ENCODE results near the gene CNOT3.
"Not testable (repeated sequence)": the region's sequence is repeated elsewhere in the genome, so short reads cannot be mapped to it uniquely, and the experiment has no call there.

The CNOT3 gene

DNA sequence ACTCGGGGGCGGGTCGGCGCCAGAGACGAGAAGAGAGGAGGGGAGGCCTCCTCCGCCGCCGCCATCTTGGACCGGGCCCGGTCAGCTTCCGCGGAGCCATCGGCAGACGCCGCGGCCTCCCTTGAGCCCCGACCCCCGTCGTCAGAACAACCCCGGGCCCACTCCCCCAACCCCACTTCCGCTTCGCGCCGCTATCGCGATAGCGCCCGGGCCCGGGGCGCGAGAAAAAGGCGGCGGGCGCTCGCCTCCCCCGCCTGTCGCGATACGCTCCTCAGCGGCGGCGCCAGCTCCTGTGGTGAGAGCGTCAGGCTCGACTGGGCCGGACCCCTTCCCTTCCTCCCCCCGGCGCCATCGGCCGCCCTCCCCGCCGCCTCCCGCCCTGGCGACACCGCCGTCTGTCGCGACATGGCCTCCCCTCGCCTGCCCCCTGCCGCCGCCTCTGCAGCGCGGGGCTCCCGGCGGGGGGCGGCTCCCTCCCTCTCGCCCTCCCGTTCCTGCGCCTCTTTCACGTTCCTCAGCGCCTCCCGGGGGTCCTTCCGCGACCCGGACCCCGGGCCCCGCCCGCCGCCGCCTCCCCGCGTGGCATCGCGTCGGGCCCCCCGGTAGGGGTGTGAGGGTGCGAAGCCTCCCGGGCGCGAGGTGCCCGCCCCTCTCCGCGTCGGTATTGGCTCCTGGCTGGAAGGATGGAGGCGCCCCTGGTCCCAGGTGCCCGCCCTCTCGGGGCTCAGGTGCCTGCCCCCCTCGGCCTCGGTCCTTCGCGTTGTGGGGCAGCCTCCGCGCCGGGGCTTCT lies at the start of gene CNOT3:
TSS of gene CNOT3 (plus strand) at position 64 of the 790 bp plus-strand sequence. CDS start 5,217 bp downstream, outside the sequence.
- DNase-seq (ENCODE audit: low read depth), result no peak

DNA sequence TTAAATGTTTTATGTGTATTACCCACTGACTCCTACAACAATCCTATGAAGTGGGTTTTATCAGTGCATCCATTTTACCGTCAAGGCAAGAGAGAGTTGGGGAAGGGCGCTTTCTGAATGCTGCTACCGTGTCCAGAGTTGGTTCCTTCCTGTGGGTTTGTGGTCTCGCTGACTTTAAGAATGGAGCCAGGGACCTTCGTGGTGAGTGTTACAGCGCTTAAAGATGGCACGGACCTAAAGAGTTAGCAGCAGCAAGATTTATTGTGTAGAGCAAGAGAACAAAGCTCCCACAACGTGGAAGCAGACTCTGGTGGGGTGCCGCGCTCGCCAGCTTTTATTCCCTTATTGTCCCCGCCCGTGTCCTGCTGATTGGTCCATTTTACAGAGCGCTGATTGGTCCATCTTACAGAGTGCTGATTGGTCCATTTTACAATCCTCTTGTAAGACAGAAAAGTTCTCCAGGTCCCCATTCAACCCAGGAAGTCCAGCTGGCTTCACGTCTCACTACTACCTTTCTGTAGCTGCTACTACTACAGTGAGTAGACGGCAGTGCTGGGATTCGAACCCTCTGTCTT lies 43.0 kb upstream of the CNOT3 start:
- DNase-seq (ENCODE audit: low read depth), result no peak

DNA sequence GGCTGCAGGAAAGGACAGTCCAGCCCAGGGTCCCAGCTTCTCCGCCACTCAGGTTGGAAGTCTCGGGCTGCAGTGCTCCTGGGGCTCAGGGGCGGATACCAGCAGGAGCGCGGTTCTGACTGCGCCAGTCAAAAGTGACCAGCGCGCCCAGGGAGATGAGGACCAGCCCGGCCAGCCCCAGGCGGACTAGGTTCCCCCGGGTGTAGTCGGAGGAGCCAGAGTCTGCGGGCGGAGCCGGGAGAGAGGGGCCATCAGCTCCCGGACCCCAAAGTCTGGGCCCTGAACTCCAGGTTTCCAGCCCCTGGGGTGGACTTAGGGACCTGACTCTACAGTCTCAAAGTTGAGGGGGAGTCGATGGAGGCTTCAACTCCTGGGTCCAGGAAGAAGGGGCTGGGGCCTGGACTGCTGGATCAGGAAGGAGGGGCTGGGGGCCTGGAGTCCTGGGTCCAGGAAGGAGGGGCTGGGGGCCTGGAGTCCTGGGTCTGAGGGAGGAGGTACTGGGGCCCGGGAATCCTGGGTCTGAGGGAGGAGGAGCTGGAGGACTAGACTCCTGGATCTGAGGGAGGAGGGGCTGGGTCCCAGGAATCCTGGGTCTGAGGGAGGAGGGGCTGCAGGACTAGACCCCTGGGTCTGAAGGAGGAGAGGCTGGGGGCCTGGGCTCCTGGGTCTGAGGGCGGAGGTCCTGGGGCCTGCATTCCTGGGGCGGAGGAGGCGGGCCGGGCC lies 42.3 kb upstream of the CNOT3 start:
- no peak for DNase-seq (ENCODE audit: low read depth)

DNA sequence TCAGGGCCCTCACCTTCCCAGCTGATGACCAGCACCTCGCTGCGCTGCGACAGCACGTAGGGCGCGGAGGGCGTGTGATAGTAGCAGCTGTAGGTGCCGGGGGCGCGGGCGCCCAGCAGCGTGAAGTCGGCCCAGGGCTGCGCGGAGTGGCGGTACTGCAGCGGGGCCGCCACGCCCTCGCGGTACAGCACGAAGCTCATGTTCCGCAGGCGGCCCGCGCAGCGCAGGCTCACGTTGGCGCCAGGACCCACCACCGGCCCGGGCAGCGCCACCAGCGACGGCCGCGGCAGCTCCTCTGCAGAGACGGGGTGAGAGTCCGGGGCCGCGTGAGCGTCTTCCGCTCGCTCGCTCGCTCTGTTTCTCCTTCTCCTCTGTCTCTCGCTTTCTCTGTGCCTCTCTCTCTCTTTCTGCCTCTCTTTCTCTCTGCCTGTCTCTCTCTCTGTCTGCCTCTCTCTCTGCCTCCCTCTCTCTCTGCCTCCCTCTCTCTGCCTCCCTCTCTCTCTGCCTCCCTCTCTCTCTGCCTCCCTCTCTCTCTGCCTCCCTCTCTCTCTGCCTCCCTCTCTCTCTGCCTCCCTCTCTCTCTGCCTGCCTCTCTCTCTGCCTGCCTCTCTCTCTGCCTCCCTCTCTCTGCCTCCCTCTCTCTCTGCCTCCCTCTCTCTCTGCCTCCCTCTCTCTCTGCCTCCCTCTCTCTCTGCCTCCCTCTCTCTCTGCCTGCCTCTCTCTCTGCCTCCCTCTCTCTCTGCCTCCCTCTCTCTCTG lies 41.5 kb upstream of the CNOT3 start:
- DNase-seq (ENCODE audit: low read depth), result peak; percentile 27

DNA sequence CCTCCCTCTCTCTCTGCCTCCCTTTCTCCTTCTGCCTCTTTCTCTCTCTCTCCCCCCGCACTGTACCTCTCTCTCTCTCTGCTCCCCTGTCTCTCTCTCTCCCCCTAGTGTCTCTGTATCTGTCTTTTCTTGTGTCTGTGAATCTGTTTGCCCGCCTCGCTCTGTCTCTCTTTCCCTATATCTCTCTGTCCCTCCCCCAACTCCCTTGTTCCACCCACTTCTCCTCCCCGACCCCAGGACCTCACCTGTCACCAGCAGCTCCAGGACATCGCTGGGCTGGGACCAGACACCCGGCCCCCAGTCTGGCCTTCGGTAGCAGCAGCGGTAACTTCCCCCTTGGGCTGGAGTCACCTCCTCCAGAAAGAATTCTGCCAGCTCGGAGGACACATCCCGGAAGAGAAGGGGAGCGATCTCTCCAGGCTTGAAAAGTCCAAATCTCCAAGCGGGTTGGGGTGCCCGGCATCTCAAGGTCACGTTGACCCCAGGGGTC lies 40.9 kb upstream of the CNOT3 start:
- no peak for DNase-seq (ENCODE audit: low read depth)

DNA sequence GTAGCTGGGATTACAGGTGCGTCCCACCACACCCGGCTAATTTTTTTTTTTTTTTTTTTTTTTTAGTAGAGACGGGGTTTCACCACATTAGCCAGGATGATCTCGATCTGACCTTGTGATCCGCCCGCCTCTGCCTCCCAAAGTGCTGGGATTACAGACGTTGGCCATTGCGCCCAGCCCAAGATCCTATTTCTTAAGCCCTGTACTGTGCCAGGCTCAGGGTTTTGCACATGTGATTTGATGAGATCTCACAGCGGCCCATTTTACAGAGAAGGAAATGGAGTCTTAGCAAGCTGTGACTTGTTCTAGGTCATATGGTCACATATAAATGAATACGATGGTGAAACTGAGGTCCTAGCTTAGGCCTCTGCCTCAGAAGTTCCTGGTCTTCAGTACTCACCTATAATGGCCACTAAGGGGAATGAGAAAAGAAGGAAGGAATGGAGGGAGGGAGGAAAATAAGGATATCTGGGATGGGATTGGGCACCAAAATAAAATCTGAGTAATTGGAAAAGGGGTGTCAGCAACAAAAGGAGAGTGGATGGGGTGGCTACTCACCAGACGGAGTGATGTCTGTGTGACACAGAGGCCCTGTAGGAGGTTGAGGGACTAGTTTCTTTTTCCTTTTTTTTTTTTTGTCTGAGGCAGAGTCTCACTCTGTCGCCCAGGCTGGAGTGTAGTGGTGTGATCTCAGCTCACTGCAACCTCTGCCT lies 38.2 kb upstream of the CNOT3 start:
- no peak for DNase-seq (ENCODE audit: low read depth)

DNA sequence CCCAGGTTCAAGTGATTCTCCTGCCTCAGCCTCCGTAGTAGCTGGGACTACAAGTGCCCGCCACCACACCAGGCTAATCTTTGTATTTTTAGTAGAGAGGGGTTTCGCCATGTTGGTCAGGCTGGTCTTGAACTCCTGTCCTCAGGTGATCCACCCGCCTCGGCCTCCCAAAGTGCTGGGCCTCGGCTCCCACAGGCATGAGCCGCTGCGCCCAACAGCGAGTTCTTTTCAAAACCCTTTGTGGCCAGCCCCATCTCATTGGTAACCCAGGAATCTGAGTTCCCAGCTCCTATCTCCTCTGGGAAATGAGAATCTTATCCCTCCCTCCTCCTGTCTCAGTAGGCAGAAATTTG lies 37.7 kb upstream of the CNOT3 start:
- DNase-seq (ENCODE audit: low read depth), result not testable (repeated sequence)

DNA sequence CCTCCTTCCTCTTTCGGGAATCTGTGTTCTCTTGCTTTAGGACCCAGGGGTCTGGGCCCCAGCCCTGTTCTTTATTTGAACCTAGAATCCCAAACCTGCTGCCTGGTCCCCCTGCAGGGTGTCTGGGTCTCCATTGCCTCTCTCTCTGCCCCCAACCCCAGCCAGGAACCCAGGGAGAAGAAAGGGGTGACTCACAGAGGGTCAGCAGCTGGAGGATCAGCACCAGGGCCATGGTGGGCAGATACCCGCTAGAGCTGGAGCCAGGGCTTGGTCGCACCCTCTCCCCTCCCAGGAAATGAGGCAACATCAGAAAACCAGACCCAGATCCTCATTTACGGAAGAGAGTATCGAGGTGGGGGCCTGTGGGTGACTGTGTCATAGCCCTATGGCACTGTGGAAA lies 37.0 kb upstream of the CNOT3 start, which contains the start of gene OSCAR:
TSS of gene OSCAR (minus strand) at position 243 of the 400 bp plus-strand sequence. CDS start at position 232, 11 bp downstream.
- no peak for DNase-seq (ENCODE audit: low read depth)

DNA sequence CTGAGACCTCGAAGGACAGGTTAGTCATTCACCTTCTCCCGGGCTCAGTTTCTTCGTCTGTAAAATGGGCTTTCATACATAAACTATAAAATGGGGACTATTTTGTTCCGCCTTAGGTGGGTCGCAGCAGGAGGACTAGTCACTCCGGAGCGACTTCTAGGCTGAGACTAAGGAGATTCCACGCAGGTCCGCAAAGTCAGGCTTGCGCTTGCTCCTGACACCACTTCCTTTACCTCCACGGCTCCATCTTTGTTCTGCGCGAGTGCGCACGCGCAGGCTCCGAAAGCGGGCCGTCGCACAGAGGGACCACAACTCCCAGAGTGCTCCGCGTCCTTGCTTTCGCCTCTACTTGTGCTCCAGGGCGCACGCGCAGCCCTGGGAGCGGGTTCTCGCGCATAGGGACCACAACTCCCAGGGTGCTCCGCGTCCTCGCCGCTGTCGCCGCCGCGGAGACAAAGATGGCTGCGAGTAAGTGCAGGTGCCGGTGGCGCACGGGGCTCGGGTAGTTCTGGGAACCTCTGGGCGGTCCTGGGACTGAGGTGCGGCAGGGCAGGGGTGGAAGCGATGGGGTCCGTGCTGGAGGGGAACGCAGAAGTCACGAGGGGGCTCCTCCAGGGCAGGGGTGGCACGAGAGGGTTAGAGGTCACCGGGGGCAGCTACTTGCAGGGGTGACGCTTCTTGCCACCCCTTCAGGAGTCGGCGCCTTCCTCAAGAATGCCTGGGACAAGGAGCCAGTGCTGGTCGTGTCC lies 35.0 kb upstream of the CNOT3 start, which contains the start of gene NDUFA3:
TSS of gene NDUFA3 (plus strand) at position 435 of the 749 bp plus-strand sequence. CDS start at position 459, 24 bp downstream.
- peak; percentile 96 for DNase-seq (ENCODE audit: low read depth)

DNA sequence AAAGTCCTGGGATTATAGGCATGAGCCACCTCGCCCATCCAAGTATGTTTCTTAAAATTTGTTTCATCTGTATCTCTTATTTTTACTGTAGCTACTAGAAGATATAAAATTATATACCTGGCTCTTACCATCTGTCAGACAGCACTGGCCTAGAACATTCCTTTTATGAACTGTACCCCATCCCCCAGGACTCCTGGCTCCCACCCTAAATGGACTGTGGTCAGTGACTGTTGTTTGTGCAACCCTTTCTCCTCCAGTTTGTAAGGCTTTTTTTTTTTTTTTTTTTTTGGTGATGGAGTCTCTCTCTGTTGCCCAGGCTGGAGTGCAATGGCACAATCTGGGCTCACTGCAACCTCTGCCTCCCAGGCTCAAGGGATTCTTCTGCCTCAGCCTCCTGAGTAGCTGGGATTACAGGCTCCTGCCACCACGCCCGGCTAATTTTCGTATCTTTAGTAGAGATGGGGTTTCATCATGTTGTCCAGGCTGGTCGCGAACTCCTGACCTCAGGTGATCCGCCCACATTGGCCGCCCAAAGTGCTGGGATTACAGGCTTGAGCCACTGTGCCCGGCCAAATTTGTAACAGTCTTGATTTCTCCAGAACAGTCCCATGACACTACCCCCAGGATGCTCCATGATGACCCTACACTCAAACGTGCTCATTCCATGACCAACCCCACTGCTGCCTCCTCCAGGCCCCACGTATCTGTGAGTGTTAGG lies 32.4 kb upstream of the CNOT3 start:
- DNase-seq (ENCODE audit: low read depth), result no peak

DNA sequence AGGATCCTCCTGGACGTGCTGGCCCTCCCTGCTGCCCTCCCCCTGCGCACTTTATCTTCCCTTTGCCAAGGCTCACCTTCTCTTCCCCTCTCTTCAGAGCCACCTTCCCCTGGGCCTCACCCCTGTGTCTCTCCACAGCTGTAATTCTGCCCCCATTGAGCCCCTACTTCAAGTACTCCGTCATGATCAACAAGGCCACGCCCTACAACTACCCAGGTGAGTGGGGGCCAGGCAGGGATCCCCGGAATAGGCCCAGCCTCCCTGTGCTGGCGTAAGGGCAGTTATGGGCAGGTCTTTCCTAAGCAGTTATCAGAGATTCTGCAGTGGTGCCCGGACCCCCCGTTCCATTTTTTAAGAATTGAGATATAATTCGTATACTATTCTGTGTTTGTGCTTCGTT lies 31.8 kb upstream of the CNOT3 start:
- DNase-seq (ENCODE audit: low read depth), result no peak

DNA sequence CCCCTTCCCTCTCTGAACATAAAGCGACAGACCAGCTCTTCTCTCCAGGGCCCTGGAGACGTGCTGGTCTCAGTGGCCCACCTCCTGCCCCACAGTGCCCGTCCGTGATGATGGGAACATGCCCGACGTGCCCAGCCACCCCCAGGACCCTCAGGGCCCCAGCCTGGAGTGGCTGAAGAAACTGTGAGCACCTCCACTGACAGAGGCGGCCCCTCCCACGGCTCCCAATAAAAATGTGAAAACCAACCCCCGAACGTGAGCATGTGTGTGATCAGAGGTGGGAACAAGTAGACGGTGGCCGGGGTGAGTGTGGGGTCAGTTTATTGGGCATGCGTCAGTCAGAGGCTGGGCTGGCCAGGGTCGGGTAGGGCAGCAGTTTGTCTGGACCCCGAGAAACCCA lies 30.8 kb upstream of the CNOT3 start:
- no peak for DNase-seq (ENCODE audit: low read depth)

DNA sequence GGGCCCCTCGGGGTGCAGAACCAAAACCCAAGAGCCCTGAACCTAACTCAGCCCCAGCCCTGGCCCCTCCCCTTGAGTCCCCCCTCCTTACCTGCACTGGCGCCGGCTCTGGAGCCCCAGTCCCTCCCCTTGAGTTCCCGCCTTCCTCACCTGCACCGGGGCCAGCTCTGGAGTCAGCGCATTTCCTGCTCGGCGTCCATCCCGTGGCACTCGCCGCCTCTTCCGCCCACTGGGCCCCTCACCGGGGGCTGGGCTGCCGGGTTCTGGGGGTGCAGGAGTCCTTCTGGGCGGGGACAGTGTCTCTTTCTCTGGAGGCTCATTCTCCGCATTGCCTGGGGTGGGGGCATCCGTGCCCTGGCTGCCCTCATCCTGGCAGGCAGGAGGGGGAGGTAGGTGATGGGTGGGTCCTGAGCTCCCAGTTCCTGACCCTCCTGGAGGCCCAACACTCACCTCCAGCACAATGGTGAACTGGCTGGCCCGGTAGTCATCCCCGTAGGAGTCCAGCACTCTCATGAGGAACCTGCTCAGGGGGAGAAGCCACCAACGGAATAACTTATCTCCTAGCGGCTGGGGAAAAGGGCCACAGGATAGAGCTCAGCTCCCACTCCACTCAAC lies 29.6 kb upstream of the CNOT3 start:
- DNase-seq (ENCODE audit: low read depth), result no peak

DNA sequence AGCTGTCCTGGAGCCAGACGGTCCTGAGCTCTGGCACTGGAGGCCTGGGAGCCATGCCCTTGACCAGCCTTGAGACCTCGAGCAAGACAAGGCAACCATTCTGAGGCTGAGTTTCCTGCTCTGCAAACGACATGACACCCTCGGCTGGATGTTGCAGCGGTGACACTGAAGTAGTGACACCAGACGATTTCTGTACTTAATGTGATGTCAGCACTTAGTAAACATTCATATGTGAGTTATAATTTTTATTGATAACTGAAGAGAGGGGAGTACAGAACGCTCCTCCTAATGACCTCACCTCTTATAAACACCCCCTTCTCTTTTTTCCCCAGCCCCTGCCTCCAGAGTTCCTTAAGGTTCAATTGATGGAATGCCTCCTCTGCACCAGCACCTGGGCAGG lies 29.1 kb upstream of the CNOT3 start:
- DNase-seq (ENCODE audit: low read depth), result no peak

DNA sequence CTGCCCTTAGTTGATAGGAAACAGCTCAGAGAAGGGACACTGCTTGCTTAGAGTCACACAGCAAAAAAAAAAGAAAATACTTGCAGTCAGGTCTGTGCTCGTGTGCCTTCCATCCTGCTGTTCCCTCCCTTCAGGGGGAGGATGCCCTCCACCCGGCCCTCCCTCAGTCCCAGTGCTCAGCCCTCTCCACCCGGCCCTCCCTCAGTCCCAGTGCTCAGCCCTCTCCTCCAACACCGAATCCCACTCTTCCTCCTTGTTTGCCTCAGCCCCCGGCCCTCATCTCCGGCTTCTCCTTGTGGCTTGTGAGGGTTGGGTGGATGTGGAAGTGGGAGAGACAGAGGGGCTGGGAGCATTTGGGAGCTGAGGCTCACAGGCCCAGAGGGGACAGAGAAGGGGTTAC lies 27.9 kb upstream of the CNOT3 start:
- DNase-seq (ENCODE audit: low read depth), result no peak

DNA sequence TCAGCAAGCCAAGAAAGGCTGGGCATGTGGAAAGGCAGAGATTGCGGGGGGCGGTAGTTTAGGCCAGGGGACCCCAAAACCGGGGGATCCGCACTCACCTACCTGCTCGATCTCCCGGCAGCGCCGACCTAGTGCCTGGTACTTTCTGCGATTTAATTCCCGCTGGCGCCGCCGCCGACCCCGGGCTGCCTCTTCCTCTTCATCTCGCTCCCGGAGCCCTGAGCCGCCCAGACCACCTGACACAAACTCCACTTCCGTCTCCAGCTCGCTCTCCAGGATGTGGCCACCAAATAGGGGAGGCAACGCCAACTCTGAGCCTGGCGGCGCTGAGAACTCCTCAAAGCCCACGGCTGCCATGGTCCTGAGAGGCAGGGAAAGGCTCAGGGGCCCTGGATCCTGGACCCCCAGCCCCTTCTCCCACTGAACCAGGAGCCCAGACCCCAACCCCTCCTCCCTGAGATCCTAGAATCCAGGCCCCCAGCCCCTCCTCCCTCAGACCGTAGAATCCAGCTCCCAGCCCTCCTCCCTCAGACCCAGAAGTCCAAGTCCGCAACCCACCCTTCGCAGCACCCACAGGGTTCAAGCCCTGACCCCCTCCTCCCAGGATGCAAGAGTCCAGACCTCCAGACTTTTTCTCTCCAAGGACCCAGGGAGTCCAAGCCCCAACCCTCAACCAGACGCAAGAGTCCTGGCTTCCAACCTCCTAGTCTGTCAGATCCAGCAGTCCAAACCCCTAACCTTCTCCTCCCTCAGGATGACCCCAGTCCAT lies 23.0 kb upstream of the CNOT3 start:
- DNase-seq (ENCODE audit: low read depth), result no peak

DNA sequence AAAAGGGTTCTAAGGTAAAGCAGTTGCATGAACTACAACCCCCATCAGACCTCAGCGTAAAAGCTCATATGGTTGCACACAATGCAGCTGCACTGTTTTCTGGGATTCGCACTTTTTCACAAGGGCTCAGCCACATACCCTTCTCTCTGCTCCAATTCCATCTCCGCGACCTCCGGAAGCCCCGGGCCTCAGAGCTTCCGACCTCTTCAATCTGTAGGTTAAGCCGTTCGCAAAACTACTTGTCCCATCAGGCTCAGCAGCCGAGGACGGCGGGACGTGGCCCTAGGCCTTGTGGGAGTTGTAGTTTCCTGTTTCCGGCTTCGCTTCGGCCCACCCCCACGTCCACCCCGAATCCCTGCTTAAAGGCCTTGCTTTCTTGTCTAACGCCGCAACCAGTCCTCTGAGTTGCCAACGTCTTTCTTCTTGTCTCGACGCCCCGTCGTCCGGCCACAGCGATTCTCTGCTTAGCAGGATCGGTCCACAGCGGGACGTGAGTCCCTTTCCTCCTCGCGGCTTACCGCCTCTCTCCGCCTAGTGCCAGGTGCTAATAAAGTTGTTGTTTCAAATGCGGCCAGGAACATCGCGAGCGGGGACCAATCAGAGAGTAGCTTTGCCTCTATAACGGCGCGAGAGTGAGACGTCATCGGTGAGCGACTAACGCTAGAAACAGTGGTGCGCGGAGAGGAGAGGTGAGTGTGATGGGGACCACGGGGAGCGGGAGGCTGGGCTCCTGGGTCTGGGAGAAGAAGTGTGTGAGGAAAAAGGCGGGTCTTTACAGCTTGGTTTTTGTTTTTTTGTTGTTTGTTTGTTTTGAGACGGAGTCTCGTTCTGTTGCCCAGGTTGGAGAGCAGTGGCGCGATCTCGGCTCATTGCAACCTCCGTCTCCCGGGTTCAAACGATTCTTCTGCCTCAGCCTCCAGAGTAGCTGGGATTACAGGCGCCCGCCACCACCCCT lies 22.2 kb upstream of the CNOT3 start, which contains the start of the genes PRPF31 and TFPT:
TSS of gene PRPF31 (plus strand) at position 646 of the 955 bp plus-strand sequence. CDS start 2,525 bp downstream, outside the sequence.
TSS of gene TFPT (minus strand) at position 549 of the 955 bp plus-strand sequence. CDS start at position 161, 388 bp downstream.
- peak; percentile 92 for DNase-seq (ENCODE audit: low read depth)
